ENCODE results near the gene ERCC5.

ERCC5 gene

DNA sequence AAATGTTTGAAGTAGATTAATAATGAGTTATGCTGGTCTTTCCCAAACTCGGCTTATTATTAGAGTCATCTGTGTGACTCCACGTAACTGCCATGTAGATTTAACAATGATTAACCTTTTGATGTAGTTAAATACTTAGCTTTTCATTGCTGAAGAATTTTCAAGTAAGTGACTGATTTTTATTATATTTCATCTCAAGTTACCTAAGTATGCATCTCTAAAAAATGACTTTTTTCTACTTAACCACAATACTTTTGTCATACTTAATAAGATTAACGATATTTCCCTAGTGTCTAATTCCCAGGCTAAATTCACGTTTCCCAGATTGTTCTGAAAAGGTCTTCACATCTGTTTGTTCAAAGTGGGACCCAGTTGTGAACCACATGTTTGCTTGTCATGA lies 29.1 kb upstream of the ERCC5 start:
- Histone ChIP-seq H3K36me3 (ENCODE audit: control insufficient read depth, insufficient read depth, low read length) (no peaks in the 10 kb centered on the region), H3K4me3 (replicated peaks; ENCODE audit: low read depth, low read length) (no peak overlapping the region), H3K27me3 (replicated peaks; ENCODE audit: control insufficient read depth, insufficient read depth, low read length) (no peaks in the 10 kb centered on the region)
- no peak for DNase-seq (ENCODE audit: extremely low read depth, insufficient read length)
- TF ChIP-seq, protein P1, sequence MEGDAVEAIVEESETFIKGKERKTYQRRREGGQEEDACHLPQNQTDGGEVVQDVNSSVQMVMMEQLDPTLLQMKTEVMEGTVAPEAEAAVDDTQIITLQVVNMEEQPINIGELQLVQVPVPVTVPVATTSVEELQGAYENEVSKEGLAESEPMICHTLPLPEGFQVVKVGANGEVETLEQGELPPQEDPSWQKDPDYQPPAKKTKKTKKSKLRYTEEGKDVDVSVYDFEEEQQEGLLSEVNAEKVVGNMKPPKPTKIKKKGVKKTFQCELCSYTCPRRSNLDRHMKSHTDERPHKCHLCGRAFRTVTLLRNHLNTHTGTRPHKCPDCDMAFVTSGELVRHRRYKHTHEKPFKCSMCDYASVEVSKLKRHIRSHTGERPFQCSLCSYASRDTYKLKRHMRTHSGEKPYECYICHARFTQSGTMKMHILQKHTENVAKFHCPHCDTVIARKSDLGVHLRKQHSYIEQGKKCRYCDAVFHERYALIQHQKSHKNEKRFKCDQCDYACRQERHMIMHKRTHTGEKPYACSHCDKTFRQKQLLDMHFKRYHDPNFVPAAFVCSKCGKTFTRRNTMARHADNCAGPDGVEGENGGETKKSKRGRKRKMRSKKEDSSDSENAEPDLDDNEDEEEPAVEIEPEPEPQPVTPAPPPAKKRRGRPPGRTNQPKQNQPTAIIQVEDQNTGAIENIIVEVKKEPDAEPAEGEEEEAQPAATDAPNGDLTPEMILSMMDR (IDR thresholded peaks at IDR 0.05; ENCODE audit: insufficient read depth, low read length, poor library complexity, severe bottlenecking), result no peak

DNA sequence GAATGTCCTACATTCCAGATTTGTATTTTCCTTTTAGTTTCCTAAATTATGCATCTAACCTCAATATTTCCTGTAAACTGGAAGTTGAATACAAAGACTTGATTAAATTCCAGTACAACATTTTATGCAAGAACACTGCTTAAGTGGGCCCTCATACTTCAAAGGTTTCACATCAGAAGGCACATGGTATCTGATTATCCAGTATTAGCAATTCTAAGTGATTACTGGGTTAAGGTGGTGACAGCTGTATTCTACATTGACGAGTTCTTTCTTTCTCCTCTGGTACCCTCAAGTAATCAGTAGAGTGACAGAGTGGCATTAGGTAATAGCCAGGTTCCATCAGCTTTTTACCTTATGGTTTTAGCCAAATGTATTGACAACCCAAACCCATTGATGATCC lies 28.6 kb upstream of the ERCC5 start:
- no peaks in the 10 kb centered on the region; the same call in 1 of the 2 replicates for H3K36me3 ChIP-seq (ENCODE audit: control insufficient read depth, insufficient read depth, low read length)
- TF ChIP-seq, protein P1 (IDR thresholded peaks at IDR 0.05; ENCODE audit: insufficient read depth, low read length, poor library complexity, severe bottlenecking), result no peak

DNA sequence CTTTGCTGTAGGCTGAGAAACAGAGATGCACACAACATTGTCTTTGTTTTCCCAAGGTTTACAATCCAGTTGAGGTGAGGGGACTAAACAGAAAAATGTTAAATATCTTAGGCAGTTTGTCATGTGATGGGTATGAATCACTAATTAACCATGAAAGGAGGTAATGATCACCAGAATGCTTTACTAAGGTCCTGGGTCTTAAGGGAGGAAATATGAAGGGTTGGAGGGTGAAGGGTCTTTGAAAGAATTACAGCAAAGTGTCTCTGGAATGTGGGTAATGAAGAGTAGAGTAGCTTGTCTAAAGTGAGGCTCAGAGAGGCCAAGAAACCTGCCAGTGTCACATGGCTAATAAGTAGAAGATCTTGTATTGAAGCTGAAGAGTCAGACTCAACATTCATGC lies 27.9 kb upstream of the ERCC5 start:
- no peaks in the 10 kb centered on the region; the same call in 1 of the 2 replicates for H3K36me3 ChIP-seq (ENCODE audit: control insufficient read depth, insufficient read depth, low read length)
- TF ChIP-seq, protein P1 (IDR thresholded peaks at IDR 0.05; ENCODE audit: insufficient read depth, low read length, poor library complexity, severe bottlenecking), result no peak
- no peak for DNase-seq (ENCODE audit: extremely low read depth, insufficient read length)

More for the DNA sequence above, 28.6 kb upstream of the ERCC5 start:
- Histone ChIP-seq H3K27me3 (replicated peaks; ENCODE audit: control insufficient read depth, insufficient read depth, low read length) (no peaks in the 10 kb centered on the region), H3K4me3 (replicated peaks; ENCODE audit: low read depth, low read length) (no peak overlapping the region)
- no peak for DNase-seq (ENCODE audit: extremely low read depth, insufficient read length)

DNA sequence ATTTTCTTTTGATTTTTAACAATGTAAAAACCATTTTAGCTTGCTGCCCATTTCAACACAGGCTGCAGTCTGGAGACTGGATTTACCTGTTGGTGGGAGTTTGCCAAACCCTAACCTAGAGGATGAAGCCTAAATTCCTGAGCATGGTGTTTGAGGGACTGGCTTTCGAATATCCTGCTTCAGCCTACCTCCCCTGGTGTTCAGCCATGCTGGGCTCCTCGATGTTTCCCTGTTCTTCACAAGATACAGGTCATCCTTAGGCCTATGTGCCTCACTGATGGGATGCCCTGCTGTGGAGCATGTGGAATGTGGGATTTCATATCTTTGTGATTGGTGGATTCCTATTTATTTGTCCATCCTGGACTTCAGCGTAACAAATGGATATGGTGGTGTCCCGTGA lies 20.4 kb upstream of the ERCC5 start:
- TF ChIP-seq, protein P1 (IDR thresholded peaks at IDR 0.05; ENCODE audit: insufficient read depth, low read length, poor library complexity, severe bottlenecking), result no peak
- Histone ChIP-seq H3K4me3 (replicated peaks; ENCODE audit: low read depth, low read length) (no peak overlapping the region), H3K27me3 (replicated peaks; ENCODE audit: control insufficient read depth, insufficient read depth, low read length) (no peaks in the 10 kb centered on the region), H3K36me3 (ENCODE audit: control insufficient read depth, insufficient read depth, low read length) (peaks cover 1% of the 10 kb centered on the region)
- DNase-seq (ENCODE audit: extremely low read depth, insufficient read length), result no peak

More for the DNA sequence above, 27.9 kb upstream of the ERCC5 start:
- Histone ChIP-seq H3K4me3 (replicated peaks; ENCODE audit: low read depth, low read length) (no peak overlapping the region), H3K27me3 (replicated peaks; ENCODE audit: control insufficient read depth, insufficient read depth, low read length) (no peaks in the 10 kb centered on the region)

DNA sequence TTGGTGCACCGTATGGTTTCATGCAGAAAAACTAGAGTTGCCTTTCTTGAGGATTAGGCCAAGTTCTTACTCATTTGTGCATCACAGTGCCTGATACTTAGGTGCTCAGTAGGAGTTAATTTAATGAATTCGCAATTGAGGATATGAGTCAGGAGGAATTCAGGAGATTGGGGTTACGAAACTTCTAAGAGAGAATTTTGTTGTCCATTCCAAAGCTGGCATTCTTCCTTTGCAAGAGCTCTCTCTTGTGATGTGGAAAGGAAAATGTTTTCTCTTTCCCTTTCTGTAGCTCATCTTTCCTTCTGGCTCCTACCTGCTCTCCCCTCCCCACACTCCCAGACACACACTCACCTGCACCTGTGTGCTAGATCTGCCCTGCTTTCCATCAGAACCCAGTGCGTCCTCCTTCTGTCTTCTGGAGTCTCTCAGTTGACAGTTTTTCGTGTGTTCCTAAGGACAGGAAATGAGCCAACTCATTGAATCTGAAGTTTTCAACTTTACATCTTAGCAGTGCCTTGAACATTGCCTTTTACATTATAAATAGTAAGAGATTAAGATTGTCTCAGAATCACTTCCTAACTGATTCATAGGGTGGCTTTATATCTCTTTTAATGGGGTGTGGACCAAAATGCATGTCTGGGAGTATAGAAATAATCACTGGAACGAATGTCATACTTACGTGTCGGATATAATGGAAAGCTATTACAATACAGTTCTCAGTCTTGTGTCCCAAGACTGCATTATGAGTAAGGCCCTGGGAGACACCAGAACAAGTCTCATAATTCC lies 19.7 kb upstream of the ERCC5 start:
- H3K36me3 ChIP-seq (ENCODE audit: control insufficient read depth, insufficient read depth, low read length), result peaks cover 1% of the 10 kb centered on the region
- TF ChIP-seq, protein P1 (IDR thresholded peaks at IDR 0.05; ENCODE audit: insufficient read depth, low read length, poor library complexity, severe bottlenecking), result no peak
- DNase-seq (ENCODE audit: extremely low read depth, insufficient read length), result no peak
- no peak overlapping the region for H3K4me3 ChIP-seq (replicated peaks; ENCODE audit: low read depth, low read length)
- H3K27me3 ChIP-seq (replicated peaks; ENCODE audit: control insufficient read depth, insufficient read depth, low read length), result no peaks in the 10 kb centered on the region

Measured in GM06990 (cell line).